Measurements from ENCODE around the gene MPDZ.

GRCh38 chr9:13239208-13239607, 40.3 kb downstream of the MPDZ start:
- TF ChIP-seq CTCF (IDR thresholded peaks at IDR 0.05), result no peak
- no peak for TF ChIP-seq POLR2AphosphoS5 (IDR thresholded peaks at IDR 0.05)
